Neural crest cell (in vitro differentiated cells): ENCODE data around the gene LDLRAP1. TPM values are rescaled to one million over a fixed set of nuclear protein-coding genes. Genes with fewer than 3 reads are reported as not detected.

ENCODE experiments used
- DNase-seq: peaks from one replicate; pipeline ENCODE4 v3.0.0; 2021; ENCODE audit warnings: low read depth, mixed read lengths, low spot score
- H3K27ac Mint-ChIP-seq: one replicate; pipeline ENCODE4 v1.8.0; 2021; ENCODE audit warnings: mild to moderate bottlenecking, mixed read lengths; ENCODE audit not compliant: unreplicated experiment
- H3K27me3 Mint-ChIP-seq: 2 replicates; pipeline ENCODE4 v1.8.0; 2021; ENCODE audit warnings: low read depth, mild to moderate bottlenecking, mixed read lengths
- H3K36me3 Mint-ChIP-seq: 2 replicates; pipeline ENCODE4 v1.8.0; 2021; ENCODE audit warnings: low read depth, mild to moderate bottlenecking, mixed read lengths
- H3K4me1 Mint-ChIP-seq: 2 replicates; pipeline ENCODE4 v1.8.0; 2021; ENCODE audit warnings: mixed read lengths
- H3K4me3 Mint-ChIP-seq: one replicate; pipeline ENCODE4 v1.8.0; 2021; ENCODE audit warnings: mild to moderate bottlenecking, mixed read lengths
- H3K9me3 Mint-ChIP-seq: 2 replicates; pipeline ENCODE4 v1.8.0; 2021; ENCODE audit warnings: mixed read lengths
- CTCF ChIP-seq: fragments of 200-600 bp; sonication (generic); conservative IDR thresholded peaks from 2 replicates; pipeline ENCODE4 v1.5.0; 2021; ENCODE audit warnings: antibody characterized with exemption, mild to moderate bottlenecking
- total RNA-seq: library from RNA; stranded (reverse); gene quantifications from 2 replicates; pipeline ENCODE4 v1.2.1, GENCODE V29; 2021

LDLRAP1 gene
- total RNA-seq, 1 donor from 2014 or later: 20.7 TPM

- H3K27me3 Mint-ChIP-seq: peaks cover 4% of the 10 kb centered on the region
- H3K9me3 Mint-ChIP-seq: no peaks in the 10 kb centered on the region
- no peaks in the 10 kb centered on the region for H3K36me3 Mint-ChIP-seq
- peaks cover 80% of the 10 kb centered on the region for H3K4me1 Mint-ChIP-seq
- H3K4me3 Mint-ChIP-seq: peak overlapping the region; percentile 31
- no peak for DNase-seq
- peak overlapping the region; percentile 70 for H3K27ac Mint-ChIP-seq
- TF ChIP-seq CTCF: no peak
Measured at GRCh38 chr1:25569597-25570396, 26.4 kb downstream of the LDLRAP1 start.

GRCh38 chr1:25570798-25571521 lies 27.6 kb downstream of the LDLRAP1 start:
- Mint-ChIP-seq H3K27me3 (peaks cover 4% of the 10 kb centered on the region), H3K4me3 (no peak overlapping the region), H3K4me1 (peaks cover 69% of the 10 kb centered on the region), H3K9me3 (no peaks in the 10 kb centered on the region), H3K36me3 (no peaks in the 10 kb centered on the region), H3K27ac (peak overlapping the region; percentile 27)
- no peak for DNase-seq
- no peak for TF ChIP-seq CTCF

DNA sequence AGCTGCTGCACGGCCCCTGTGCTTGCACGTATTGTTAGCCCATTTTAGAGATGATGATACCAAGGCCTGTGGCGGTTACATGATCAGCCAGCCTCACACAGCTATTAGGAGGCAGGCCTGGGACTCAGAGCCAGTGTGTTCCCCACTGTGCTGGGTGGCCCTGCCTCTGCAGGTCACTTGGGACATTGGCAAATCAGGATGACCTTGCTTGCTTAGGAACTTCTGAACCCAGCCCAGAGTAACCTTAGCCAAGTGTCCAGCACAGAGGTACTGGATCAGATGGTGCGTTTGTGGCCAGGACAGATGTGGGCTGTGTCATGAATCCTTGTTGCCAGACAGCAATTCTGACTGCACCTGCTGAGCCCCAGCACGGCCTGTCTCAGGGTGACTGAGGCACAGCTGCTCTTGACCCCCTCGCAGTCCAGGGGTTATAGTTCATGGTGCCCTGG lies 28.1 kb downstream of the LDLRAP1 start:
- H3K9me3 Mint-ChIP-seq: no peaks in the 10 kb centered on the region
- peaks cover 4% of the 10 kb centered on the region for H3K27me3 Mint-ChIP-seq
- H3K4me3 Mint-ChIP-seq: no peak overlapping the region
- no peak for TF ChIP-seq CTCF
- no peaks in the 10 kb centered on the region for H3K36me3 Mint-ChIP-seq
- peak overlapping the region; percentile 27 for H3K27ac Mint-ChIP-seq
- DNase-seq: no peak
- H3K4me1 Mint-ChIP-seq: peaks cover 63% of the 10 kb centered on the region

- no peak for TF ChIP-seq CTCF
- H3K4me1 Mint-ChIP-seq: peaks cover 58% of the 10 kb centered on the region
Measured at GRCh38 chr1:25572107-25572506, 28.7 kb downstream of the LDLRAP1 start.

GRCh38 chr1:25572708-25573590 lies 29.5 kb downstream of the LDLRAP1 start:
- Mint-ChIP-seq H3K4me3 (peak overlapping the region; percentile 67), H3K9me3 (no peaks in the 10 kb centered on the region), H3K27me3 (peaks cover 4% of the 10 kb centered on the region), H3K27ac (no peak overlapping the region), H3K4me1 (peaks cover 56% of the 10 kb centered on the region), H3K36me3 (no peaks in the 10 kb centered on the region)
- TF ChIP-seq CTCF: peak; percentile 76
- DNase-seq: peak; percentile 69

More at GRCh38 chr1:25572107-25572506, 28.7 kb downstream of the LDLRAP1 start:
- Mint-ChIP-seq H3K9me3 (no peaks in the 10 kb centered on the region), H3K4me3 (no peak overlapping the region), H3K27me3 (peaks cover 4% of the 10 kb centered on the region), H3K36me3 (no peaks in the 10 kb centered on the region), H3K27ac (no peak overlapping the region)
- DNase-seq: no peak
